HG03460 (cell line): ENCODE results near the gene ABHD15.

Source experiments
- ATAC-seq: cut with Tn5 transposase; IDR thresholded peaks from one replicate; pipeline ENCODE4 v1.9.1; 2021; ENCODE audit not compliant: unreplicated experiment

Gene ABHD15

DNA sequence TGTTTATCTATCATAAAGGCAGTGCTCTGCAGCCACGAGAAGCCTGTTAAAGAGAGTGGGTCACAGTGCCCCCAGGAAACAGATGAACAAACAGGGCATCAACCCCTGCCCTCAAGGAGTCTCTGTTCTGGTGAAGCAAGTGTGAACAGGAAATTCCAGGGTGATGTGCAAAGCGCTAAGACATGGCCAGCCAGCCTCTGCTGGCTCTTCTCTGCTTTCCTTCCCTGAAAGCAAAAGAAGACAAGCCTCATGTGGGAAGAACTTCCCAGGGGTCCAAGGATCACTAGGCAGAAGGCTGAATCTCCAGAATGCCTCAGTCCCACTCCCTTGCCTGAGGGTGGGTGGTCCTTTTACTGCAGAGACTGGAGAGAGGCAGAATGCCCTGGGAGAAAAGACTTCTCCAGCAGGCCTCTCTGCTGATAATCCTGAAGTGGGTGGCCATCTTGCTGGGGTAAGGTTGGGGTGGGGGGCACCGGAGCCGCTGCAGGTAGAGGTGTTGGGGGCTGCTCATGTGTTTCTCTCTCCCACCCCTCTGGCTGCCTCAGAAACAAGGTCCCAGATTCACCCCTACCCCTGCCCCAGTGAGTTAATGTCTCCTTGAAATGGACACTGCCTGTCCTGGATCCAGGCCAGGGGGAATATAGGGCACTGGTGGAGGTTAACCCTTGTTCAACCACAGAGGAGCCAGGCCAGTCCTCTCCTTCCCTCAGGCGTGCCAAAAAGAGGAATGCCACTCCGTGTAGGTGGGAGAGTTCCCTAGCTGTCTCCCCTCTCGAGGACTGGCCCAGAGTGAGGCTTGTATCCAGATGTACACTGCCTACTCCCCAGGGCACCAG is 28.5 kb upstream of the ABHD15 start:
- ATAC-seq = no peak

- no peak for ATAC-seq
Observed at GRCh38 chr17:29594519-29595090, 27.8 kb upstream of the ABHD15 start.

- no peak for ATAC-seq
Observed at GRCh38 chr17:29593591-29594518, 27.0 kb upstream of the ABHD15 start.

- ATAC-seq = no peak
Observed at GRCh38 chr17:29592850-29593551, 26.2 kb upstream of the ABHD15 start, which contains the start of gene ANKRD13B. Gene ANKRD13B (plus strand): TSS chr17:29593132. CDS start chr17:29593622, 490 bp downstream.

DNA sequence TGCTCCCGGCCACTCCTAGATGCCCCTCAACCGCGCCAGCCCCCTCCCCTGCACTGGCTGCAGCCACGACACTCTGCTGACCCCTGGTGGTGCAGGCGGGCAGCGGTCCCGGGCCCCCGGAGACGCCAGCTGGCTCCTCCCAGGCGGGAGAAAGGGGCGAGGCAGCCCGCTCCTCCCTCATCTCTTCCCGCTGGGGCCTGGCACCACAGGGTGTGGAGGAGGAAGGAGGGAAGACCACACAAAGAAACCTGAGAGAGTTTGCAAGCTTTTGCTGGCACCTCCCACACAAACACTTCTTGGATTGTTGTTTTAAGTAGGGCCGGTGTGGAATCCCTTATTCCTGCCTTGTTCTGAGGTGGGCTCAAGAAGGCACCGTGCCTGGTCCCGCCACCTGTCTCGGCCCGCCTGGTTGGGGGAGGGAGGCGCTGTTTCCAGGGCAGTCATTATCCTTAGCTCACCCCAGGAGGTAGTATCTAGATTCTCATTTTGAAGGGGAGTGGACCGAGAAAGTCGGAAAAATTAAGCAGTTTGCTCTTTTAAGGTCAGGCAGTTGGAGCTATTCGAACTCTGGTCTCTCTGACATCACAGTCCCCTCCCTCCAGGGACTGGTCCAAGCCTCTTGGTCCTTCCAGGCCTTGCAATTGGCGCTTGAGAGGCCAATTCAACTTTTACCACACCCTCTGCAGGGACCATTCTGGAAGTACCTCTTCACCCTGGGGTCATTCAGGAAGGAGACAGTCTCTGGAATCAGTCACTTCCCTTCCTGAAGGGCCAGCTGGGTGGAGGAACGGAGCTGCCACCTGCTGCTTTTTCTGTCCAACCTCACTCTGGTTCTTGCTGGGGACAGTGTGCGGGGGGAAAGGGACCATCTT is 25.1 kb upstream of the ABHD15 start:
- no peak for ATAC-seq

DNA sequence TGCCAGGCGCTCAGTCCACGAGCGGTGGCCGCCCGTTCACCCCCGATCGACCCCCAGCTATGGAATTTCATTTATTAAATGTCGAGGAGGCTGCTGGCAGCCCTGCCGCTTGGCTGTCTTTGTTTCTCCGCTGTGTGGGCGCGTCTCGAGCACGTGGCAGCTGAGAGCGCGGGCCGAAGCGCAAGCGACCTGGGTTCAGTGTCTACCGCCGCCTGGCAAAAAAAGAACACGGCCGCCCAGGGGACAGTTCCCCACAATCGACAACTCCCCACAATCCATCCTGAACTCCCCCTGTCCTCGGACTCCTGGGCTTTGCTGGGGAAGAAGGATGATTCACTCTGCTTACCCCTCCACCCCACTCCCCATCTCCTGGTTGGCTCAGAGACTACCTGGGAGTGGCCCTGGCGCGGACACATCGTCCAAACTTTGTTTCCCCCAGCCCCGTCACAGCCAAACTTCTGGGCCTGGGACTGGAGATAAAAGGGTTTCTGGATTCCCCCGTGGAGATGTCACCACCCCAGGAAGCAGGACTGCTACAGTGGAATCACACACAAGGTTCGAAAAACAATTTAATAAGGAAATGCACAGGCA is 24.4 kb upstream of the ABHD15 start:
- ATAC-seq = no peak

- no peak for ATAC-seq
Observed at GRCh38 chr17:29590411-29591145, 23.7 kb upstream of the ABHD15 start.

- ATAC-seq = peak; percentile 48
Observed at GRCh38 chr17:29589524-29590410, 22.9 kb upstream of the ABHD15 start, which contains the start of gene GIT1. Gene GIT1 (minus strand): TSS chr17:29589648. CDS start chr17:29589378, 270 bp downstream.

DNA sequence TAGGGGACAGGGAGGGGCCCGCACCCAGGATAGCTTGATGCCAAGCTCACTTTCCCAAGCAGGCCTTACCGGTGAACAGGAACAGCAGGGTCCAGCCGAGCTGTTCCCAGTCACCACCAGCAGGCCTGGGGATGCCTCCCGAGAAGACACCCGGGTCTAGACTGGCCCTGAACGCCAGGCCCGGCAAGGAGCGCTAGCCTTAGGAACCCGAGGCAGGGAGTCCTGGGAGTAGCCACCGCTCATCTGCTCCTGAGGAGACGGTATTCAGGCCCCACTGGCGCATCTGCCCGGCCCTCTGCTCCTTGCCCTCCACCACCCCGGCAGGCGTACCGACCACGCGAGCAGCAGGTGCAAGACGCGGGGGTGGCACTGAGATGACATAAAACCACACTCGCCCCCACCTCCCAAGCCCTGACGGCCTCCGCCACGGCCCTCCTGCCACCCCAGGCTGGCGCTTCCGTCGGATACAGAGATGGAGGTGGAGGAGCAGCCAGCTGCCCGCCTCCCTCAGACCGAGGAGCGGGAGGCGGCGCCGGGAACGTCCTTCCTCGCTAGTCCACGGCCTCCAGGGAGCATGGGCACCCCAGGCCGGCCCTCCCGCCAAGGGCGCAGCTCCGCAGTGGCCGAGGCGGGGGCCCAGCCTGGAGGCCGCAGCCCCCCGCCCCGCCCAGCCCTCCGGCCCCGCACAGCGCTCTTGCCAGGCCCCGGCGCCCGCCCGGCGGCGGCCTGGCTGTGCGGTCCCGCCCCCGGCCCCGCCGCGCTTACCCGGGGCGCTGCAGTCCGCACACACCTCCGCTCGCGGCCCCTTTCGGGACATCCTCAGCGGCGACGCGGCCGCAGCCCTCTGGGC is 21.9 kb upstream of the ABHD15 start:
- ATAC-seq = peak; percentile 13

- ATAC-seq = no peak
Observed at GRCh38 chr17:29588017-29588561, 21.3 kb upstream of the ABHD15 start.

- no peak for ATAC-seq
Observed at GRCh38 chr17:29587591-29587990, 20.8 kb upstream of the ABHD15 start.

- ATAC-seq = no peak
Observed at GRCh38 chr17:29586676-29587469, 20.0 kb upstream of the ABHD15 start.

- no peak for ATAC-seq
Observed at GRCh38 chr17:29585080-29585751, 18.4 kb upstream of the ABHD15 start.

DNA sequence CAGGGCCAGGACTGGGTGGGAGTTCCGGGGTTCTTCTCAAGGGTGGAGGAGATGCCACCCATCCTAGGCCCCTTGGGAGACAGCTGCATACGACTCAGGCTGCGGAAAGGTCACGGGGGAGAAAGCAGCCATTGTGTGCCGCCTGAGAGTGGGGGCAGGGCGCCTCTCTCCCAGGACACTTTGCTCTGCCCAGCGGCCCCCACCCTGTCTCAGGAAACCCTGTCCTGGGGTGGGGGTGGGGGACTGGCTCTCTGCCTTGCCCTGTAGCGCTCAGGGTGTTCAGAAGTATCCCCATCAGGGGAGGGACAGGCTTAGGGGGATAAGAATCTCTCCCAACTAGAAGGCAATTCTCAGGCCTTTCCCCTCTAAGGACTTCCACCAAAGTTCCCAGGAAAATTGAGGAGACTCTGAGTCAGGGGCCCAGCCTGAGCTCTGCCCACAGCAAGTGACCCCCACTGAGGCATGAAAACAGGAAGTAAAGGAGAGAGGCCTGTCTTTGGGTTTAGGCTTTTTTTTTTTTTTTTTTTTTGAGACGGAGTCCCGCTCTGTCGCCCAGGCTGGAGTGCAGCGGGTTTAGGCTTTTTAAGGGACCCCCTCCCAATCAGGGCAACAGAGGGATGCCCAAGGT is 17.7 kb upstream of the ABHD15 start:
- no peak for ATAC-seq
